Measurements from ENCODE around the gene MAN1C1. TPM values are rescaled to one million over a fixed set of nuclear protein-coding genes. Genes with fewer than 3 reads are reported as not detected.

Gene MAN1C1
- total RNA-seq, 1 experiment from 2014 or later, result 1.2 TPM

DNA sequence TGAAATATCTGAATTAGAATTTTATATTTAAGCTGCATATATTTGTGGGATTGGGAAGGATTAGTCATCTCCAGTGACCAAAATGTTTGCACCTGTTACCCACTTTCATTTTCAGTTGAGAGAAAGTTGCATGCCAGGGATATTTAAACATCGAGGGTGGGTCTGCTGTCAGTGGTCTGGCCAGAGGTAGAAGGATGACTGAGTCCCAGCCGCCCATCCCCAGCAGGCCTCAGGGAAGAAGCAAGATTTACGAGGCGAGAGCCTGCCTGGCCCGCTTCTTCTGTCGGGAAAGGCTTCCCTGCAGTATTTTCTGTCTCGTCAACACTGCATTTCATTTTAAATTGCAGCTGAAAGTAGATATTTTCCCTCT, 1.4 kb upstream of the MAN1C1 start:
- ChIA-PET CTCF (no interaction called here), POLR2A (no interaction called here)
- H3K4me2 ChIP-seq (ENCODE audit: low read length), result peak overlapping the region; percentile 98

More for the DNA sequence above, 1.4 kb upstream of the MAN1C1 start:
- no peaks in the 10 kb centered on the region for H3K9me2 ChIP-seq (ENCODE audit: insufficient read depth)
- no peaks in the 10 kb centered on the region for H3K36me3 ChIP-seq (ENCODE audit: control insufficient read depth in 1 of 2, insufficient read depth in 2 of 2, low read length in 2 of 2)
- TF ChIP-seq, protein P1, sequence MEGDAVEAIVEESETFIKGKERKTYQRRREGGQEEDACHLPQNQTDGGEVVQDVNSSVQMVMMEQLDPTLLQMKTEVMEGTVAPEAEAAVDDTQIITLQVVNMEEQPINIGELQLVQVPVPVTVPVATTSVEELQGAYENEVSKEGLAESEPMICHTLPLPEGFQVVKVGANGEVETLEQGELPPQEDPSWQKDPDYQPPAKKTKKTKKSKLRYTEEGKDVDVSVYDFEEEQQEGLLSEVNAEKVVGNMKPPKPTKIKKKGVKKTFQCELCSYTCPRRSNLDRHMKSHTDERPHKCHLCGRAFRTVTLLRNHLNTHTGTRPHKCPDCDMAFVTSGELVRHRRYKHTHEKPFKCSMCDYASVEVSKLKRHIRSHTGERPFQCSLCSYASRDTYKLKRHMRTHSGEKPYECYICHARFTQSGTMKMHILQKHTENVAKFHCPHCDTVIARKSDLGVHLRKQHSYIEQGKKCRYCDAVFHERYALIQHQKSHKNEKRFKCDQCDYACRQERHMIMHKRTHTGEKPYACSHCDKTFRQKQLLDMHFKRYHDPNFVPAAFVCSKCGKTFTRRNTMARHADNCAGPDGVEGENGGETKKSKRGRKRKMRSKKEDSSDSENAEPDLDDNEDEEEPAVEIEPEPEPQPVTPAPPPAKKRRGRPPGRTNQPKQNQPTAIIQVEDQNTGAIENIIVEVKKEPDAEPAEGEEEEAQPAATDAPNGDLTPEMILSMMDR (IDR thresholded peaks at IDR 0.05 in 2 of 3, conservative IDR thresholded peaks at IDR 0.05 in 1 of 3; ENCODE audit: borderline replicate concordance in 1 of 3, insufficient read depth in 1 of 3, low read depth in 2 of 3, low read length in 2 of 3), result no peak
- no peak for TF ChIP-seq CBX3 (IDR thresholded peaks at IDR 0.05; ENCODE audit: low read depth)
- TF ChIP-seq ELF1 (IDR thresholded peaks at IDR 0.05; ENCODE audit: borderline replicate concordance, low read depth), result no peak
- TF ChIP-seq TCF7L2 (IDR thresholded peaks at IDR 0.05; ENCODE audit: borderline replicate concordance, extremely low read depth, insufficient read depth, insufficient read length), result no peak
- no peak for TF ChIP-seq EZH2phosphoT487 (IDR thresholded peaks at IDR 0.05; ENCODE audit: borderline replicate concordance)
- TF ChIP-seq ZFX (IDR thresholded peaks at IDR 0.05), result no peak
- TF ChIP-seq, protein P2, sequence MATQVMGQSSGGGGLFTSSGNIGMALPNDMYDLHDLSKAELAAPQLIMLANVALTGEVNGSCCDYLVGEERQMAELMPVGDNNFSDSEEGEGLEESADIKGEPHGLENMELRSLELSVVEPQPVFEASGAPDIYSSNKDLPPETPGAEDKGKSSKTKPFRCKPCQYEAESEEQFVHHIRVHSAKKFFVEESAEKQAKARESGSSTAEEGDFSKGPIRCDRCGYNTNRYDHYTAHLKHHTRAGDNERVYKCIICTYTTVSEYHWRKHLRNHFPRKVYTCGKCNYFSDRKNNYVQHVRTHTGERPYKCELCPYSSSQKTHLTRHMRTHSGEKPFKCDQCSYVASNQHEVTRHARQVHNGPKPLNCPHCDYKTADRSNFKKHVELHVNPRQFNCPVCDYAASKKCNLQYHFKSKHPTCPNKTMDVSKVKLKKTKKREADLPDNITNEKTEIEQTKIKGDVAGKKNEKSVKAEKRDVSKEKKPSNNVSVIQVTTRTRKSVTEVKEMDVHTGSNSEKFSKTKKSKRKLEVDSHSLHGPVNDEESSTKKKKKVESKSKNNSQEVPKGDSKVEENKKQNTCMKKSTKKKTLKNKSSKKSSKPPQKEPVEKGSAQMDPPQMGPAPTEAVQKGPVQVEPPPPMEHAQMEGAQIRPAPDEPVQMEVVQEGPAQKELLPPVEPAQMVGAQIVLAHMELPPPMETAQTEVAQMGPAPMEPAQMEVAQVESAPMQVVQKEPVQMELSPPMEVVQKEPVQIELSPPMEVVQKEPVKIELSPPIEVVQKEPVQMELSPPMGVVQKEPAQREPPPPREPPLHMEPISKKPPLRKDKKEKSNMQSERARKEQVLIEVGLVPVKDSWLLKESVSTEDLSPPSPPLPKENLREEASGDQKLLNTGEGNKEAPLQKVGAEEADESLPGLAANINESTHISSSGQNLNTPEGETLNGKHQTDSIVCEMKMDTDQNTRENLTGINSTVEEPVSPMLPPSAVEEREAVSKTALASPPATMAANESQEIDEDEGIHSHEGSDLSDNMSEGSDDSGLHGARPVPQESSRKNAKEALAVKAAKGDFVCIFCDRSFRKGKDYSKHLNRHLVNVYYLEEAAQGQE (IDR thresholded peaks at IDR 0.05; ENCODE audit: low read depth), result no peak
- TF ChIP-seq FOSL1 (IDR thresholded peaks at IDR 0.05; ENCODE audit: low read depth), result no peak
- no peak for TF ChIP-seq SP1 (IDR thresholded peaks at IDR 0.05; ENCODE audit: low read depth)
- TF ChIP-seq, protein P3, sequence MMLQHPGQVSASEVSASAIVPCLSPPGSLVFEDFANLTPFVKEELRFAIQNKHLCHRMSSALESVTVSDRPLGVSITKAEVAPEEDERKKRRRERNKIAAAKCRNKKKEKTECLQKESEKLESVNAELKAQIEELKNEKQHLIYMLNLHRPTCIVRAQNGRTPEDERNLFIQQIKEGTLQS (IDR thresholded peaks at IDR 0.05), result no peak
- no peak for TF ChIP-seq EGR1 (IDR thresholded peaks at IDR 0.05; ENCODE audit: low read depth)
- TF ChIP-seq, protein P4, sequence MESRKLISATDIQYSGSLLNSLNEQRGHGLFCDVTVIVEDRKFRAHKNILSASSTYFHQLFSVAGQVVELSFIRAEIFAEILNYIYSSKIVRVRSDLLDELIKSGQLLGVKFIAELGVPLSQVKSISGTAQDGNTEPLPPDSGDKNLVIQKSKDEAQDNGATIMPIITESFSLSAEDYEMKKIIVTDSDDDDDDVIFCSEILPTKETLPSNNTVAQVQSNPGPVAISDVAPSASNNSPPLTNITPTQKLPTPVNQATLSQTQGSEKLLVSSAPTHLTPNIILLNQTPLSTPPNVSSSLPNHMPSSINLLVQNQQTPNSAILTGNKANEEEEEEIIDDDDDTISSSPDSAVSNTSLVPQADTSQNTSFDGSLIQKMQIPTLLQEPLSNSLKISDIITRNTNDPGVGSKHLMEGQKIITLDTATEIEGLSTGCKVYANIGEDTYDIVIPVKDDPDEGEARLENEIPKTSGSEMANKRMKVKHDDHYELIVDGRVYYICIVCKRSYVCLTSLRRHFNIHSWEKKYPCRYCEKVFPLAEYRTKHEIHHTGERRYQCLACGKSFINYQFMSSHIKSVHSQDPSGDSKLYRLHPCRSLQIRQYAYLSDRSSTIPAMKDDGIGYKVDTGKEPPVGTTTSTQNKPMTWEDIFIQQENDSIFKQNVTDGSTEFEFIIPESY (IDR thresholded peaks at IDR 0.05; ENCODE audit: extremely low read depth, insufficient replicate concordance, low read length), result no peak
- TF ChIP-seq SIN3A (IDR thresholded peaks at IDR 0.05; ENCODE audit: low read depth), result no peak
- TF ChIP-seq EZH2 (IDR thresholded peaks at IDR 0.05), result no peak
- H3K27ac ChIP-seq (ENCODE audit: low read depth, low read length), result no peak overlapping the region
- BruUV-seq (replicated peaks), result no TSS peak
- H2AFZ ChIP-seq (ENCODE audit: low read depth, low read length, poor library complexity, severe bottlenecking), result no peak overlapping the region
- H3K27me3 ChIP-seq (ENCODE audit: insufficient read depth, low read length), result peaks cover 13% of the 10 kb centered on the region; the same call in 1 of the 2 replicates
- no peaks in the 10 kb centered on the region for H4K20me1 ChIP-seq (ENCODE audit: insufficient read depth)
- RAD21 ChIA-PET (ENCODE audit: low non-redundant PET in 1 of 2, low total read pairs in 2 of 2, uncharacterized antibody in 2 of 2, unreplicated experiment in 2 of 2), result no interaction called here
- H3K4me3 ChIP-seq (replicated peaks in 1 of 2; ENCODE audit: low read depth in 1 of 2, low read length in 2 of 2), result peak overlapping the region in 1 of 2 experiments; percentile 72; a peak in 1 of 4 replicates
- H3K79me2 ChIP-seq (ENCODE audit: insufficient read depth, low read length), result no peaks in the 10 kb centered on the region
- no peaks in the 10 kb centered on the region for H3K9me3 ChIP-seq (ENCODE audit: control insufficient read depth in 1 of 2, insufficient read depth in 1 of 2, low read depth in 1 of 2, low read length in 2 of 2)
- no peak for ATAC-seq
- no peak overlapping the region for H3K9ac ChIP-seq (ENCODE audit: low read length)
- peaks cover 5 to 18% of the 10 kb centered on the region in 2 experiments; a peak in 3 of 4 replicates for H3K4me1 ChIP-seq (ENCODE audit: control insufficient read depth in 1 of 2, insufficient read depth in 2 of 2, low read length in 2 of 2)
- intact Hi-C loops (cut with micrococcal nuclease), result loop anchor here (5.0 kb wide), 1 partner anchor 182 kb away; no protein-coding TSS in a partner anchor
- DNase-seq (ENCODE audit: low read depth, low spot score), result no peak

Data from HCT116 (cell line).